ENCODE measurements around the gene PTDSS2.
"Not testable (repeated sequence)": the region's sequence is repeated elsewhere in the genome, so short reads cannot be mapped to it uniquely, and the experiment has no call there.

The PTDSS2 gene

DNA sequence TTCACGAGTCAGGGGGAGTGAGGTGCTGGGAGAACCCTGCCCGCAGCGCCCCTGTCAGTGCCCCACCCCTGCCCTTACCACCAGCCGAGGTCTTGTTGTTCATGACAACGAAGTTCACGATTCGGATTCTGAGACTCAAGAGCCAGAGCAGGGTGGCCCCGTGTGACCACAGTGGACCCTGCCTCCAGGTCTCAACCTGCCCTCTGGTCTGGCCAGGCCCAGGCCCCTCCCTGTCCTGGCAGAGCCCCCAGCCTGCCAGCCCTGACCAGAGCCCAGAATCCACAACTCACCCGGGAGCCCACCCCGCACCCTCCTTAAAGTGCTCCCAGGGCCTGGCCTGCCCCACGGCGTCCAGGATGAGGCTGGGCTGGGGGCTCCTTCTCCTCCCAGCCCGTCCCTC, 18.2 kb upstream of the PTDSS2 start:
- no peak for DNase-seq (ENCODE audit: low read depth)

GRCh38 chr11:432501-433100, 17.5 kb upstream of the PTDSS2 start:
- DNase-seq (ENCODE audit: low read depth), result no peak

- DNase-seq (ENCODE audit: low read depth), result no peak
Measured at GRCh38 chr11:433111-433510, 17.0 kb upstream of the PTDSS2 start.

- no peak for DNase-seq (ENCODE audit: low read depth)
Measured at GRCh38 chr11:433641-434040, 16.4 kb upstream of the PTDSS2 start.

DNA sequence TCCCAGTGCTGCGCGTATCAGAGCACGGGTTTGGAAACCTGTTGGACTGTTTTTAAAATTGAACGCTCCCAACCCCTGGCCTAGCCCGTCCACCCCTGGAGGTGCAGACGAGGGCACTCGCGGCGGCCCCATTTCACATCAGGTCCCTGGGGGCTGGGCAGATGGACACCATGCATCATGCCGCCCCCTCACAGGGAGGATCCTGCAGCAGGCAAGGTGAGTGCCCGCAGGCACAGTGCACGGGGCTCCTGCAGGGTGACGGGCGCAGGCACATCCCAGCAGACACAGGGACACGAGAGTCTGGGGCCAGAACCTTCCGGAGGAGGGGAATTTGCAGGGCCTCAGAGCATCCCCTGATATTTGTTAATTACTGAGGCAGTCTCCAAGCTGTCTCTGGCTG, 15.6 kb upstream of the PTDSS2 start:
- DNase-seq (ENCODE audit: low read depth), result no peak

DNA sequence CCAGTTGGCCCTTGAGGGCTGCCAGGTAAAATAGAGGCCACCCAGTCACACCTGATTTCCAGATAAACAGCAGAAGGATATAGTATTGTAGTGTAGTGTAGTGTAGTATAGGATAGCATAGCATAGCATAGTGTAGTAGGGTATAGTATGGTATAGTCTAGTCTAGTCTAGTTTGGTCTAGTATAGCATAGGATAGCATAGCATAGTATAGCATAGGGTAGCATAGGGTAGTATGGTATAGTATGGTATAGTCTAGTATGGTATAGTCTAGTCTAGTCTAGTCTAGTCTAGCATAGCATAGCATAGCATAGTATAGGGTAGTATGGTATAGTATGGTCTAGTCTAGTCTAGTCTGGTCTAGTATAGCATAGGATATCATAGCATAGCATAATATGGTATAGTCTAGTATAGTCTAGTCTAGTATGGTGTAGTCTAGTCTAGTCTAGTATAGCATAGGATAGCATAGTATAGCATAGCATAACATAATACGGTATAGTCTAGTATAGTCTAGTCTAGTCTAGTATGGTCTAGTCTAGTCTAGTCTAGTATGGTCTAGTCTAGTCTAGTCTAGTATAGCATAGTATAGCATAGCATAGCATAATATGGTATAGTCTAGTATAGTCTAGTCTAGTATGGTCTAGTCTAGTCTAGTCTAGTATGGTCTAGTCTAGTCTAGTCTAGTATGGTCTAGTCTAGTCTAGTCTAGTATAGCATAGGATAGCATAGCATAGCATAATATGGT, 14.9 kb upstream of the PTDSS2 start:
- not testable (repeated sequence) for DNase-seq (ENCODE audit: low read depth)

GRCh38 chr11:437228-437870, 12.7 kb upstream of the PTDSS2 start:
- no peak for DNase-seq (ENCODE audit: low read depth)

DNA sequence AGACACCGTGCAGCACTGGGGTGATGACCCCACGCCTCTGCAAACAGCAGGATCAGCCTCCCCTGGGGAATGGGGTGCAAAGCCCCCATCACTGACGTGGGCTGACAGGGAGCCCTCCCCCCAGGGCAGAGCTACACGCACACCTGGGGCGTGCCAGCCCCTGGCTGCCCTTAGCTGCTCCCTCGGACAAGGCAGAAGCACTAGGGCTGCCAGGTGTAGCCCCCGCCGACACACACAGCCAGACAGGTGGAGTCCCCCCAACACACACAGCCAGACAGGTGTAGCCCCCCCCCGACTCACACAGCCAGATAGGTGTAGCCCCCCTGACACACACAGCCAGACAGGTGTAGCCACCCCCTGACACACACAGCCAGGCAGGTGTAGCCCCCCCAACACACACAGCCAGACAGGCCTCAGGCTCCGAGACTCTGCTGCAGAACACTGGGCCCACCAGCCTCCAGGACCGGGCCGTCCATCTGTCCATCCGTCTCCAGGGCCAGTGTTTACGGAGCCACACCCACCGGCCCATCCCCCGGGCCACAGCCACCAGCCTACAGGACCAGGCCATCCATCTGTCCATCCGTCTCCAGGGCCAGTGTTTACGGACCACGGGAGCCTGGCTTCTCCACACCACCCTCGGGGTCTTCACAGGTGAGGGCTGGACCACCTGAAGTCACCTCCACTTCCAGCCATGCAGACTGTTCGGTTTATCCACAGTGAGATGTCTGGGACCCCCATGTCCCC, 11.8 kb upstream of the PTDSS2 start:
- DNase-seq (ENCODE audit: low read depth), result no peak

- DNase-seq (ENCODE audit: low read depth), result no peak
Measured at GRCh38 chr11:439315-440064, 10.6 kb upstream of the PTDSS2 start.

DNA sequence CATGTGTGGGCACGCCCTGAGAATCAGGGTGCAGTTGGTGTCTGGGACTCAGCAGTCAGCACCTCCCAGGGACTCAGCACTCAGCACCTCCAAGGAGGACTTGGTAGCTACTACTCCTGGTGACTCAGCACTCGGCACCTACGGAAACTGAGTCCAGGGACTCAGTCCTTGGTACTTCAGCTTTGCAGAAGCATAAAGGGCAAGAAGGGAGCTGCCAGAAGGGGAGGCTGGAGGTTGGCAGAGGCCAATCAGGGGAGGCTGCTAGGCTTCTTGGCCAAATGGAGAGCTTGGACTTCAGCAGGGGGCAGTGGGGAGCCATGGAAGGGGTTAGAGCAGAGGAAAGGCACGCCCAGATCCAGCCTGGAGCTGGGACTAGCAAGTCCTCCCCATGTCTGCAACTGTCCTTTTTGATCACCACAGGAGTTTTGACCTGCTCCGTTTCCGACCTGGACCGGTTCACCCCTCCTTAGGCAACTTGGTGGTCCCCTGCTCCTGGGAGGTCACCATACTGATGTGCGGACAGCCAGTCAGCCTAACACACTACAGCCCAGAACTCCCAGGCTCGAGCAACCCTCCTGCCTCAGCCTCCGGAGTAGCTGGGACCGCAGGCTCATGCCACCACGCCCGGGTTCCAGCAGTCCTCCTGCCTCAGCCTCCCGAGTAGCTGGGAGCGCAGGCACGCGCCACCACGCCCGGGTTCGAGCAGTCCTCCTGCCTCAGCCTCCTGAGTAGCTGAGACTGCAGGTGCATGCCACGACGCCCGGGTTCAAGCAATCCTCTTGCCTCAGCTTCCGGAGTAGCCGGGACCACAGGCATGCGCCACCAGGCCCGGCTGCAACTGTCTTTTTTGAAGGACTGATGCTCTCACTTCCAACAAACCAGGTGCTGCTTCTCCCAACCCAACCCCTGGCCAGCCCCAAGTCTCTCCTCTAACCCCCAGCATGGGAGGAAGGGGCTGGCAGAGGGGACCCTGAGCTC, 9.7 kb upstream of the PTDSS2 start:
- DNase-seq (ENCODE audit: low read depth), result no peak

GRCh38 chr11:441043-441417, 9.0 kb upstream of the PTDSS2 start:
- DNase-seq (ENCODE audit: low read depth), result no peak

GRCh38 chr11:441418-442274, 8.4 kb upstream of the PTDSS2 start, which contains the start of gene ANO9:
ANO9 (minus strand) TSS chr11:442011; CDS start chr11:441926, 85 bp downstream.
- peak; percentile 32 for DNase-seq (ENCODE audit: low read depth)

- no peak for DNase-seq (ENCODE audit: low read depth)
Measured at GRCh38 chr11:442611-443081, 7.4 kb upstream of the PTDSS2 start.

- no peak for DNase-seq (ENCODE audit: low read depth)
Measured at GRCh38 chr11:443542-444199, 6.4 kb upstream of the PTDSS2 start.

DNA sequence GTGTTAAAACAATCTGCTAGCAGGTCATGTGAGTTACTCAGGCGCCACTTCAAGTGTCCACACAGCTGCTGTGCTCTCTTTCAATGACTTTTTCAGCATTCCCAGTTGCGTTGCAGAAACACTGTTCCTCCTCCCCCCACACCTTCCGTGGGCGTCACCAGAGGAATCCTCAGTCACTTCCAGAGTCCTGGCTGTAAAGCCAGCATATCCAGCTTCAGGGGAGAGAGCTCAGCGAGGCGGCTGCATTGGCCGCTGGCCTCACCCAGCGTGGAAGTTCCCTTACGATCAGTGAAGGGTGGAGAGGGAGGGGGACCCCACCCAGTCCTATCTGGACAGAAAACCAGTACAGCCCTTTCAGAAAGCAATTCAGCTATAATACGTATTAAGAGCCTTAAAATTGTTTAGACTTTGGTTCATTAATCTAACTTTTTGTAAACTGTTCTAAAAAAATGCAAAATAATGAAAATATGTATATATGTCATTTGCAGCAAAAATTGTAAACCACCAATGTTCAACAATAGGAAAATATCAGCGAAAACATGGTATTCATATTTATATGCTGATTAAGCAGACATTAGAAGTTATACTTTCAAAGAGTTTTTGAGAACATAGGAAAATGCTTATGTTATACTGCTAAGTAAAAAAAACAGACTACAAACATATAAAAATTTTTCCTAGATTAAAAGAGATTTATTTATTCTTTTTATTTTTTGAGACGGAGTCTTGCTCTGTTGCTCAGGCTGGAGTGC, 5.5 kb upstream of the PTDSS2 start:
- no peak for DNase-seq (ENCODE audit: low read depth)

DNA sequence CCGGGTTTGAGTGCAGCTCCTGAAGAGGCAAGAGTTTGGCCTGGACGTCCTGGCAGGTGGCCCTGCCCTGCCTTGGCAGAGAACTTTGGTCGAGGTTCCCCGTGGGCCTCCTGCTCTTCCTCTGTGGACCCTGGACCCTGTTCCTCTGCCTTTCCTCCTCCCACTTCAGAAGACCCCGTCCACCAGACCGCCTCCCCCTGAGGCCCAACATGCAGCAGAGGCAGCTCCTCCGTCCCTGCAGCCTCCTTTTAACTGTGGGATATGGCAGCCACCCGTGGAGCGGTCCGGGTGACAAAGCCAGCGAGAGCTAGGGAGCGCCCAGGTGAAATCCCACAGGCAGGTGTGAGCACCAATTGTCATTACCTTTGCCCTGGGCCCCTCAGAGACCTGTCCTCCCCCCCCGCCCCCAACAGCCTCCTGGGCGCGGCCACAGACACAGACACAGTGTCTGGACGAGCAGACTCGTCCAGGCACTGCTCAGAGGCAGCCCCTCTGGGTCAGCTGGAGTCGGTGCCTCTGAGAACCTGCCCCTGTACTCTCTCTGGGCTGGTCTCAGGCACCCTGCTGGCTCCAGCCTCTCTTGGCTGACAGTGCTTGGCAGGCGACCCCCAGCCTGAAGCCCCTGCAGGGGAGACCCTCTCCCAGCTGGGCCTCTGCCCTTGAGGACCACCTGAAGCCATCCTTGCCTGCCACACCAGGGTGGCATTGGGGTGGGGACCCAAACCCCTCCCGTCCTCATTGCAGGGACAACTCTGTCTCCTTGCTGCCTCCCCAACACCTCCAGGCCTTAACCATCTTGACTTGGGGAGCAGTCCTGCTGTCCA, 4.1 kb upstream of the PTDSS2 start:
- no peak for DNase-seq (ENCODE audit: low read depth)

DNA sequence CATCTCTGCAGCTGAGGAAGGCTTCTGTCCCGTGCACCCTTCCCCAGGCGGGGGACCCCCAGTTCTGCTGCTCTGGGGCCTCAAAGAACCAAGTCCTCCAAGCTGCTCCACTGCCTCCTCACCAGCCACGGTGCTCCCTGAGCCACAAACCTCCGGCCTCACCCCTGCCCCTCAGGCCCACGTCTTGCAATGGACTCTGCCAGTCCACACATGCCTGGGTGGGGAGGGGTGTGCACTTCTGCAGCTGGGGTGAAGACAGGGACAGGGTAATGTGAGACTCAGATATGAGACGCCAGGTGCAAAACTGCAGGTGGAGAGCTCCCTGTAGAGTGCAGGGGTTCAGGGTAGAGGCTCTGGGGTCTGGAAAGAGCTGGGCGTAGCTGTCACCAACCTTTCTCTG, 3.2 kb upstream of the PTDSS2 start:
- no peak for DNase-seq (ENCODE audit: low read depth)

Data from stimulated activated CD8-positive, alpha-beta memory T cell treated with anti-CD3 and anti-CD28 coated beads, Interleukin-12 subunit alpha, Interleukin-12 subunit beta, amount 100 ng/mL, for 4 hours (primary cell).